PFSK-1 (cell line): ENCODE results near the gene SPOCK3.

Experiments used
- POLR2AphosphoS5 ChIP-seq: IDR thresholded peaks from 2 replicates; pipeline ENCODE4 v1.6.1; 2012; ENCODE audit warnings: low read depth, mild to moderate bottlenecking, control low read depth, low read length, moderate library complexity
- TAF1 ChIP-seq: IDR thresholded peaks from 2 replicates; pipeline ENCODE4 v1.6.1; 2012; ENCODE audit warnings: low read length, control low read depth, borderline replicate concordance; ENCODE audit not compliant: insufficient read depth
- TF ChIP-seq, protein P1 (sequence below), 2 experiments: IDR thresholded peaks; 2 replicates each; pipeline versions ENCODE4 v1.6.1 to v1.8.0; 2011 to 2012; ENCODE audit warnings: low read depth in 2 of 2, low read length in 2 of 2, control low read depth in 1 of 2, inconsistent platforms in 1 of 2, mild to moderate bottlenecking in 1 of 2, moderate library complexity in 1 of 2; ENCODE audit not compliant: insufficient read depth in 1 of 2

DNA sequence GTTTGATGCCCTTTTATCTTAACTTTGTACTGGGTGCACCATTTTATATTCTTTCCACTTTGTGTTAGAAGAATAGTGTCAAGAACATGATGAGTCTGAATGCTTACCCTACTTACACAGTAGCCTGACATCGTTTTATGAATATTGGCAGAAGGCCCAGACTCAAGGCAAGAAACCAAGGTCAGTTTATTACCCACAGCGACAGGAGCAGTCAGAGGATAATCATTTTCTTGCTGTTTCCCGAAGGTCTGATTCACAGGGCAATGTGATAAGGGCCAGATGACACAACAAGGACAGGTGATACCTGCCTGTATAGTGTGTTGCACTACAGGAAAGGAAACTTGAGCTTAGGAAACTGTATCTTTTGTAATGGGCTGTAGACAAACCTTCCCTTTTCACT, 417.4 kb downstream of the SPOCK3 start:
- no peak for TF ChIP-seq POLR2AphosphoS5
- TF ChIP-seq, protein P1, sequence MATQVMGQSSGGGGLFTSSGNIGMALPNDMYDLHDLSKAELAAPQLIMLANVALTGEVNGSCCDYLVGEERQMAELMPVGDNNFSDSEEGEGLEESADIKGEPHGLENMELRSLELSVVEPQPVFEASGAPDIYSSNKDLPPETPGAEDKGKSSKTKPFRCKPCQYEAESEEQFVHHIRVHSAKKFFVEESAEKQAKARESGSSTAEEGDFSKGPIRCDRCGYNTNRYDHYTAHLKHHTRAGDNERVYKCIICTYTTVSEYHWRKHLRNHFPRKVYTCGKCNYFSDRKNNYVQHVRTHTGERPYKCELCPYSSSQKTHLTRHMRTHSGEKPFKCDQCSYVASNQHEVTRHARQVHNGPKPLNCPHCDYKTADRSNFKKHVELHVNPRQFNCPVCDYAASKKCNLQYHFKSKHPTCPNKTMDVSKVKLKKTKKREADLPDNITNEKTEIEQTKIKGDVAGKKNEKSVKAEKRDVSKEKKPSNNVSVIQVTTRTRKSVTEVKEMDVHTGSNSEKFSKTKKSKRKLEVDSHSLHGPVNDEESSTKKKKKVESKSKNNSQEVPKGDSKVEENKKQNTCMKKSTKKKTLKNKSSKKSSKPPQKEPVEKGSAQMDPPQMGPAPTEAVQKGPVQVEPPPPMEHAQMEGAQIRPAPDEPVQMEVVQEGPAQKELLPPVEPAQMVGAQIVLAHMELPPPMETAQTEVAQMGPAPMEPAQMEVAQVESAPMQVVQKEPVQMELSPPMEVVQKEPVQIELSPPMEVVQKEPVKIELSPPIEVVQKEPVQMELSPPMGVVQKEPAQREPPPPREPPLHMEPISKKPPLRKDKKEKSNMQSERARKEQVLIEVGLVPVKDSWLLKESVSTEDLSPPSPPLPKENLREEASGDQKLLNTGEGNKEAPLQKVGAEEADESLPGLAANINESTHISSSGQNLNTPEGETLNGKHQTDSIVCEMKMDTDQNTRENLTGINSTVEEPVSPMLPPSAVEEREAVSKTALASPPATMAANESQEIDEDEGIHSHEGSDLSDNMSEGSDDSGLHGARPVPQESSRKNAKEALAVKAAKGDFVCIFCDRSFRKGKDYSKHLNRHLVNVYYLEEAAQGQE (IDR thresholded peaks at IDR 0.05; ENCODE audit: insufficient read depth in 1 of 2, low read depth in 2 of 2, low read length in 2 of 2), result no peak
- no peak for TF ChIP-seq TAF1
